Measurements from ENCODE around the gene RASSF4.

RASSF4 gene

GRCh38 chr10:44977287-44978212, 17.9 kb downstream of the RASSF4 start:
- peak overlapping the region; percentile 33 for H3K4me3 ChIP-seq (ENCODE audit: low read length)
- no peak for TF ChIP-seq CTCF (conservative IDR thresholded peaks at IDR 0.05; ENCODE audit: low read depth, low read length)
- no peak for DNase-seq (ENCODE audit: low read depth)

GRCh38 chr10:44978213-44978569, 18.6 kb downstream of the RASSF4 start:
- H3K4me3 ChIP-seq (ENCODE audit: low read length): peak overlapping the region; percentile 33
- DNase-seq (ENCODE audit: low read depth): no peak
- no peak for TF ChIP-seq CTCF (conservative IDR thresholded peaks at IDR 0.05; ENCODE audit: low read depth, low read length)

GRCh38 chr10:44978570-44979280, 19.1 kb downstream of the RASSF4 start, which contains the start of gene DEPP1:
Gene DEPP1 (minus strand): TSS chr10:44978809. CDS start chr10:44978030, 779 bp downstream.
- peak; percentile 23 for TF ChIP-seq CTCF (conservative IDR thresholded peaks at IDR 0.05; ENCODE audit: low read depth, low read length)
- H3K4me3 ChIP-seq (ENCODE audit: low read length): peak within 1 kb of the TSS; percentile 33
- peak; percentile 86 for DNase-seq (ENCODE audit: low read depth)

GRCh38 chr10:44979281-44980191, 19.9 kb downstream of the RASSF4 start:
- no peak for DNase-seq (ENCODE audit: low read depth)
- H3K4me3 ChIP-seq (ENCODE audit: low read length): no peak overlapping the region
- TF ChIP-seq CTCF (conservative IDR thresholded peaks at IDR 0.05; ENCODE audit: low read depth, low read length): no peak

GRCh38 chr10:44980309-44981171, 20.9 kb downstream of the RASSF4 start:
- TF ChIP-seq CTCF (conservative IDR thresholded peaks at IDR 0.05; ENCODE audit: low read depth, low read length): no peak
- H3K4me3 ChIP-seq (ENCODE audit: low read length): no peak overlapping the region
- no peak for DNase-seq (ENCODE audit: low read depth)
